GM13976 (cell line): ENCODE measurements around the gene PTPRA.

Source experiments
- DNase-seq: peaks from one replicate; pipeline ENCODE4 v3.0.0; 2012; ENCODE audit warnings: low spot score
- in situ Hi-C: fragments of 300-500 bp; cut with MboI; formaldehyde crosslinking; loops from one replicate; pipeline ENCODE4 v1.12.0; 2022; ENCODE audit warnings: low sequenced_read_pairs, mixed read lengths, inconsistent platforms; ENCODE audit not compliant: unreplicated experiment
- TF ChIP-seq, protein P1 (sequence below): IDR thresholded peaks from 2 replicates; pipeline ENCODE4 v1.5.1; 2012; ENCODE audit warnings: borderline replicate concordance, mild to moderate bottlenecking; ENCODE audit not compliant: insufficient read depth; ENCODE audit errors: extremely low read depth, missing control alignments, control extremely low read depth

PTPRA gene

DNA sequence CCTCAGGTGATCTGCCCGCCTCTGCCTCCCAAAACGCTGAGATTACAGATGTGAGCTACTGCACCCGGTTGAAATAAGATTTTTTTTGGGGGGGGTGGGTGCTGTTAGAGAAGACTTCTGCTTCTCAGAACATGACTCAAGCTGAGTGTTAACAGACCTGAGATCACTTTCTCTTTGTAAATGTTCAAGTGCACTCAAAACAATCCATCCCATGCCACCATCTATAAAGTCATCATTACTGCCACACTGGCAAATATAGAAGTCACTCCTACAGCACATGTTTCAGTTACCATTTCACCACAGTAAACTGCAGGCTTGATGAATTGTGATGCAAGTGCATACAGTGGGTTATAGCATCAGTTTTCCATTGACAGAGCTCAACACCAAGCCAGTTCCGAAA is 23.8 kb upstream of the PTPRA start:
- in situ Hi-C loops, result no loop called here
- peak; percentile 1 for DNase-seq
- TF ChIP-seq, protein P1, sequence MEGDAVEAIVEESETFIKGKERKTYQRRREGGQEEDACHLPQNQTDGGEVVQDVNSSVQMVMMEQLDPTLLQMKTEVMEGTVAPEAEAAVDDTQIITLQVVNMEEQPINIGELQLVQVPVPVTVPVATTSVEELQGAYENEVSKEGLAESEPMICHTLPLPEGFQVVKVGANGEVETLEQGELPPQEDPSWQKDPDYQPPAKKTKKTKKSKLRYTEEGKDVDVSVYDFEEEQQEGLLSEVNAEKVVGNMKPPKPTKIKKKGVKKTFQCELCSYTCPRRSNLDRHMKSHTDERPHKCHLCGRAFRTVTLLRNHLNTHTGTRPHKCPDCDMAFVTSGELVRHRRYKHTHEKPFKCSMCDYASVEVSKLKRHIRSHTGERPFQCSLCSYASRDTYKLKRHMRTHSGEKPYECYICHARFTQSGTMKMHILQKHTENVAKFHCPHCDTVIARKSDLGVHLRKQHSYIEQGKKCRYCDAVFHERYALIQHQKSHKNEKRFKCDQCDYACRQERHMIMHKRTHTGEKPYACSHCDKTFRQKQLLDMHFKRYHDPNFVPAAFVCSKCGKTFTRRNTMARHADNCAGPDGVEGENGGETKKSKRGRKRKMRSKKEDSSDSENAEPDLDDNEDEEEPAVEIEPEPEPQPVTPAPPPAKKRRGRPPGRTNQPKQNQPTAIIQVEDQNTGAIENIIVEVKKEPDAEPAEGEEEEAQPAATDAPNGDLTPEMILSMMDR, result no peak

DNA sequence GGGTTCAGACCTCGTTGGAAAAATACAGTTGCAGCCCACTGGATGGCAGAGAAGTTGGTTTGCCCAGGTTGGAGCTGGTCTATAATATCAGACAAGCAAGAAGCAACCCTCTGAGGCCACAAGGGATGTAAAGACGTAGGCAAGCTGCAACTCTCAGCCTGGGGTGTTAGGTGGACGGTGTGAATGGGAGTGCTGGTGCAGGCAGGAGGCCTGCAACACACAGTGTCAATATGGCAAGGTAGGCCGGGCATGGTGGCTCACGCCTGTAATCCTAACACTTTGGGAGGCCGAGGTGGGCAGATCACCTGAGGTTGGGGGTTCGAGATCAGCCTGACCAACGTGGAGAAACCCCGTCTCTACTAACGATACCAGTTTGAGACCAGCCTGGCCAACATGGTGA is 22.2 kb upstream of the PTPRA start:
- in situ Hi-C loops, result no loop called here
- TF ChIP-seq, protein P1, result no peak
- peak; percentile 5 for DNase-seq

GRCh38 chr20:2858591-2858990 is 14.7 kb upstream of the PTPRA start:
- in situ Hi-C loops, result no loop called here
- TF ChIP-seq, protein P1, result no peak
- no peak for DNase-seq

DNA sequence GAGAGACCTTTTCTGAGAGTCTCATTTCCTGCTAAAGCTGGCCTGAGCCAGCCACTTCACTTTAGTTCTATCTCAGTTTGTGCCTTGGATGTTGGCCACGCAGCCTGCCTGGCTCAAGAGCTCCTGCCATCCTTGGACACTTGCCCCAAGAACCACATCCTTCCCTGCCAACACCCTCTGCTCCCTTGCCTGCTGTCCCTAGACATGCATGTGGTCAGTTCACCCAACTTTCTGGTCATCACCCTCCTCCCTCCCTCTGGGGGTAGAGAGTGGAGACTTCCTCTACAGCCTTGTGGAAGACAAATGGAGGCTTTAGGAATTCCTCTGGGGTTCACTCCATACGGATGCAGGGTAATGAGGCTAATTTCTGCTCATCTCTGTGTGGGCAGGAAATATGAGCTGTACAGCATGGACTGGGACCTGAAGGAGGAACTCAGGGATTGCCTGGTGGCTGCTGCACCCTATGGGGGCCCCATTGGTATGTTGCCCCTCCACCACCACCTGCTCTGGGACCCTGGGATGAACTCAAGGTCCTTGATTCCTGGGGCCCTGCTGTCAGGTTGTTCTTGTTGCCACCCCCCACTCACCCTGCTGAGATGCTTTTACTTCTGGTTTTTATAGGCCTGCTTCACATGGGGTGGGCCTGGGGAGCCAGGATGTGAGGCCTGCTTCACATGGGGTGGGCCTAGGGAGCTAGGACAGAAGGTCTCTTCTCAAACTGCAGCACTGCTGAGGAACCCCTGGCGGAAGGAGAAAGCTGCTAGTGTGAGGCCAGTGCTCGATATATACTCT is 13.8 kb upstream of the PTPRA start:
- in situ Hi-C loops, result no loop called here
- TF ChIP-seq, protein P1, result no peak
- DNase-seq, result peak; percentile 13

GRCh38 chr20:2864626-2865025 is 8.7 kb upstream of the PTPRA start:
- in situ Hi-C loops, result no loop called here
- no peak for DNase-seq
- TF ChIP-seq, protein P1, result no peak

DNA sequence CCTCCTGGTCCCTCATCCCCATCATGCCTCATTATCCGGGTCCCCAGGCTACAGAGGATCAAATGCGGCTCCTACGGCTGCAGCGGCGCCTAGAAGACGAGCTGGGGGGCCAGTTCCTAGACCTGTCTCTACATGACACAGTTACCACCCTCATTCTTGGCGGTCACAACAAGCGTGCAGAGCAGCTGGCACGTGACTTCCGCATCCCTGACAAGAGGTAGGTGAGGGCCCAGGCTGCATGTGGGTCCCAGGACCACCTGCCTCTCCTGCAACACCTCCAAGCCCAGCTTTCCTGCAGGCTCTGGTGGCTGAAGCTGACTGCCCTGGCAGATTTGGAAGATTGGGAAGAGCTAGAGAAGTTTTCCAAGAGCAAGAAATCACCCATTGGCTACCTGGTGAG is 8.2 kb upstream of the PTPRA start:
- in situ Hi-C loops, result no loop called here
- DNase-seq, result no peak
- TF ChIP-seq, protein P1, result no peak
